Activated T-helper 1 cell treated with anti-CD3 and anti-CD28 coated beads, Interleukin-12 subunit alpha, Interleukin-12 subunit beta, Interleukin-2, Interleukin-4 antibody, amounts not matched to agents 30 ng/mL and 10 ng/mL and 1 ng/mL, durations not matched to agents 14 hours and 24 hours and 36 hours (primary cell): ENCODE results near the gene AKAP10. TPM values are rescaled to one million over a fixed set of nuclear protein-coding genes. Genes with fewer than 3 reads are reported as not detected.
"Not testable (repeated sequence)": the region's sequence is repeated elsewhere in the genome, so short reads cannot be mapped to it uniquely, and the experiment has no call there.

ENCODE experiments used
- DNase-seq: peaks from one replicate; pipeline ENCODE4 v3.0.0; 2021; ENCODE audit warnings: low spot score
- H3K27ac Mint-ChIP-seq: one replicate; pipeline ENCODE4 v1.8.0; 2021; ENCODE audit warnings: mild to moderate bottlenecking, mixed read lengths
- H3K27me3 Mint-ChIP-seq: one replicate; pipeline ENCODE4 v1.8.0; 2022; ENCODE audit warnings: mild to moderate bottlenecking, moderate library complexity, mixed read lengths; ENCODE audit not compliant: insufficient read depth
- H3K36me3 Mint-ChIP-seq: one replicate; pipeline ENCODE4 v1.8.0; 2021; ENCODE audit warnings: low read depth, mixed read lengths
- H3K4me1 Mint-ChIP-seq: one replicate; pipeline ENCODE4 v1.8.0; 2021; ENCODE audit warnings: low read depth, mixed read lengths
- H3K4me3 Mint-ChIP-seq: one replicate; pipeline ENCODE4 v1.8.0; 2021; ENCODE audit warnings: mild to moderate bottlenecking, moderate library complexity, mixed read lengths
- H3K9me3 Mint-ChIP-seq: one replicate; pipeline ENCODE4 v1.8.0; 2021; ENCODE audit warnings: mixed read lengths
- intact Hi-C: fragments of 100-400 bp; cut with micrococcal nuclease; formaldehyde crosslinking; loops from one replicate; pipeline ENCODE4 v1.15.1; 2024
- total RNA-seq: library from RNA; stranded (reverse); gene quantifications from 2 replicates; pipeline ENCODE4 v1.2.3, GENCODE V29; 2022

AKAP10 gene
- total RNA-seq, 1 donor from 2014 or later: 39.3 TPM

- no peaks in the 10 kb centered on the region for H3K27me3 Mint-ChIP-seq
- no peak overlapping the region for H3K27ac Mint-ChIP-seq
- peaks cover 12% of the 10 kb centered on the region for H3K36me3 Mint-ChIP-seq
- H3K4me1 Mint-ChIP-seq: no peaks in the 10 kb centered on the region
- no peak overlapping the region for H3K4me3 Mint-ChIP-seq
- intact Hi-C loops: no loop called here
- DNase-seq: no peak
- H3K9me3 Mint-ChIP-seq: no peaks in the 10 kb centered on the region
Observed at GRCh38 chr17:19897090-19897837, 80.4 kb downstream of the AKAP10 start.

DNA sequence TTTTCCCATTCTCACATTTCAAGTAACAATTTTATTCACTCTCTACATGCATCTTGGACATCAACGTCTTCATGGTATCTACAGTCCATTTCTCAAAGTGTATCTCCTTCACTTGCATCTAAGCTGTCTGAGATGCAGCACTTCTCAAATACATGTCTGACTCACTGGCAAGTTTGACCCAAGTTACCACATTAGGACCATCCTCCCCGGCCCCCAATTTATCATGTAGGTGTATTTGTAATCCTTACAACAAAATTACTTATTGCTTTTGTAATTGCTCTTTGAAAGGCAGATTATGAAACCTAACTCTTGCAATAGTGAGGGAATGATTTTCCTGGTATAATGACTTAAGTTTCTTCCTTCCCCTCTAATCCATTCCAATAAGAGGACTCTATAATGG is 80.9 kb downstream of the AKAP10 start:
- no peak overlapping the region for H3K27ac Mint-ChIP-seq
- H3K4me1 Mint-ChIP-seq: no peaks in the 10 kb centered on the region
- DNase-seq: no peak
- peaks cover 12% of the 10 kb centered on the region for H3K36me3 Mint-ChIP-seq
- no peaks in the 10 kb centered on the region for H3K27me3 Mint-ChIP-seq
- no peak overlapping the region for H3K4me3 Mint-ChIP-seq
- H3K9me3 Mint-ChIP-seq: no peaks in the 10 kb centered on the region
- intact Hi-C loops: no loop called here

DNA sequence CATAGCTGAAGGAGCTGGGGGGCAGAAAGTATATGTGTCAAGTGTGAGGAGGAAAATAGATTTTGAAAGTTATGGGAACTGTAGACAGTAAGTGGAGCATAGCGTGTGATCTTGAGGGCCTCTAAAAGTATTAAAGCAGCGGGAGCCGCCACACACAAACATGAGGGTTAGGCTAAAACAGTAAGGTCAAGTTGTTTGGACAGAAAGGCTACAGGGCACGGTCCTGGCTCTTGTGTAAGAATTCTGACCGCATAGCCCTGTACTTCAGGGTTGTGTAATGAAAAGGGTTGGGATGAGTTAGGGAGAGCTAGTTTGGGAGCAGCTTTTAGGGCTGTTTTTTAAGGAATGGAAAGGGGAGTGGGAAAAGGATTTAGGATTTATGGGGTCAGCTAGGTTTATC is 87.1 kb downstream of the AKAP10 start:
- H3K27me3 Mint-ChIP-seq, H3K36me3 Mint-ChIP-seq, DNase-seq, H3K4me1 Mint-ChIP-seq, H3K4me3 Mint-ChIP-seq, H3K27ac Mint-ChIP-seq, intact Hi-C loops, H3K9me3 Mint-ChIP-seq: not testable (repeated sequence)

DNA sequence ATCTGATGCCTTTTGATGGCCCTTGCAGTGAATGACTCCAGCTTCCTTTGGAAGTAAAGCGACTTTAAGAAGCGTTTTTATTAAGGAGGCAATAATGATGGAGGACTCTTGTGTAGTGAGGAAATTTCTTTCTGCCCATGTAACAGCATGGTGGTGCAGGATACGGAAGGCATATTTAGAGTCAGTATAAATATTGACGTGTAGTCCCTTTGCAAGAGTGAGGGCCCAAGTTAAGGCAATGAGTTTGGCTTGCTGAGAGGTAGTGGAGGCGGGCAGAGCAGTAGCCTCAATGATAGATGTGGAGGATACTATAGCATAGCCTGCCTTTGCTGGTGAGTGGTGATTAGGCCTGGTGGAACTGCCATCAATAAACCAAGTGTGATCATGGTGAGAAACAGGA is 87.6 kb downstream of the AKAP10 start:
- H3K27me3 Mint-ChIP-seq, H3K4me1 Mint-ChIP-seq, H3K4me3 Mint-ChIP-seq, H3K9me3 Mint-ChIP-seq, H3K27ac Mint-ChIP-seq, intact Hi-C loops, DNase-seq, H3K36me3 Mint-ChIP-seq: not testable (repeated sequence)

DNA sequence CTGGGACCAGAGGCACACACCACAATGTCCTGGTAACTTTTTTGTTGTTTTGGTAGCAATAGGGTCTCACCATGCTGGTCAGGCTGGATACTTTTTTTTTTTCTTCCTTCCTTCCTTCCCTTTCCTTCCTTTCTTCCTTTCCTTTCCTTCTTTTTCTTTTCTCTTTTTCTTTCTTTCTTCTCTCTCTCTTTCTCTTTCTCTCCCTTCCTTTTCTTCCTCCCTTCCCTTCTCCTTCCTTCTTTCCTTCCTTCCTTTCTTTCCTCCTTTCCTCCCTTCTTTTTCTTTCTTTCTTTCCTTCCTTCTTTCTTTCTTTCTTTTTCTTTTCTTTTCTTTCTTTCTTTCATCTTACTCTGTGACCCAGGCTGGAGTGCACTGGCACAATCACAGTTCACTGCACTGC is 91.5 kb downstream of the AKAP10 start:
- Mint-ChIP-seq H3K27ac (no peak overlapping the region), H3K4me1 (no peaks in the 10 kb centered on the region), H3K4me3 (no peak overlapping the region), H3K27me3 (no peaks in the 10 kb centered on the region), H3K36me3 (no peaks in the 10 kb centered on the region), H3K9me3 (no peaks in the 10 kb centered on the region)
- no peak for DNase-seq
- intact Hi-C loops: no loop called here

GRCh38 chr17:19883537-19884215 is 94.0 kb downstream of the AKAP10 start:
- intact Hi-C loops: no loop called here
- no peaks in the 10 kb centered on the region for H3K4me1 Mint-ChIP-seq
- no peaks in the 10 kb centered on the region for H3K36me3 Mint-ChIP-seq
- no peak overlapping the region for H3K27ac Mint-ChIP-seq
- no peaks in the 10 kb centered on the region for H3K9me3 Mint-ChIP-seq
- H3K27me3 Mint-ChIP-seq: peaks cover 4% of the 10 kb centered on the region
- DNase-seq: no peak
- no peak overlapping the region for H3K4me3 Mint-ChIP-seq

DNA sequence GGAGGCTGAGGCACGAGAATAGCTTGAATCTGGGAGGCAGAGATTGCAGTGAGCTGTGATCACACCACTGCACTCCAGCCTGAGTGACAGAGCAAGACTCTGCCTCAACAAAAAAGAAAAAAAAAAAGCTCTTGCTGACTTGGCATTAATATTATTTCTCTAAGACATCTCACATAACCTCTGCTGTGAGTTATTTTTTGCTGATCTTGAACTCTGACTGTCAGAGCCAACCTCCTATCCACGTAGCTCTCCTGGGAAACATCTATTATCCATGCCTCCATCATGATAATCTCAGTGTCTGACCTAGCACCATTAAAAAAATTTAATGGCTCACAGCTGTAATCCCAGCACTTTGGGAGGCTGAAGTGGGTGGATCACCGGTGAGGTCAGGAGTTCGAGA is 97.2 kb downstream of the AKAP10 start:
- no peak for DNase-seq
- H3K4me1 Mint-ChIP-seq: peaks cover 19% of the 10 kb centered on the region
- no peaks in the 10 kb centered on the region for H3K36me3 Mint-ChIP-seq
- no peaks in the 10 kb centered on the region for H3K9me3 Mint-ChIP-seq
- intact Hi-C loops: no loop called here
- H3K27ac Mint-ChIP-seq: no peak overlapping the region
- H3K4me3 Mint-ChIP-seq: no peak overlapping the region
- peaks cover 4% of the 10 kb centered on the region for H3K27me3 Mint-ChIP-seq

DNA sequence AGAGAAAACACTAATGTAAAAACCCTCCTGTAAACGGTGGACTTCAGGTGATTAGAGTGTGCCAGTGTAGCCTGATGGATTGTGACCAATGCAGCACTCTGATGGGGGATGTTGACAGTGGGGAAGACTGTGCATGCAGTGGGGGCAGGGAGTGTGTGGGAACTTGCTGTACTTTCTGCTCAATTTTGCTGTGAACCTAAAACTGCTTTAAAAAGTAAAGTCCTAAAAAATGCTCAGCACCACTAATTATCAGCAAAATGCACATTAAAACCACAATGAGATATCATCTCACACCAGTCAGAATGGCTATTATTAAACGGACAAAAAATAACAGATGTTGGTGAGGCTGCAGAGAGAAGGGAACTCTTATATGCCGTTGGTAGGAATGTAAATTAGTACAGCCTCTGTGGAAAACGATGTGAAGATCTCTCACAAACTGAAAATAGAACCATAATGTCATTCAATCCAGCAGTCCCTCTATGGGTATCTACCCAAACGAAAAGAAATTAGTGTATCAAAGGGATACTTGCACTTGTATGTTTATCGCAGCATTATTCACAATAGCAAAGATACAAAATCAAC is 100.2 kb downstream of the AKAP10 start:
- Mint-ChIP-seq H3K36me3 (no peaks in the 10 kb centered on the region), H3K4me3 (no peak overlapping the region), H3K27ac (no peak overlapping the region), H3K9me3 (no peaks in the 10 kb centered on the region), H3K27me3 (peaks cover 4% of the 10 kb centered on the region), H3K4me1 (peaks cover 19% of the 10 kb centered on the region)
- DNase-seq: no peak
- intact Hi-C loops: no loop called here

DNA sequence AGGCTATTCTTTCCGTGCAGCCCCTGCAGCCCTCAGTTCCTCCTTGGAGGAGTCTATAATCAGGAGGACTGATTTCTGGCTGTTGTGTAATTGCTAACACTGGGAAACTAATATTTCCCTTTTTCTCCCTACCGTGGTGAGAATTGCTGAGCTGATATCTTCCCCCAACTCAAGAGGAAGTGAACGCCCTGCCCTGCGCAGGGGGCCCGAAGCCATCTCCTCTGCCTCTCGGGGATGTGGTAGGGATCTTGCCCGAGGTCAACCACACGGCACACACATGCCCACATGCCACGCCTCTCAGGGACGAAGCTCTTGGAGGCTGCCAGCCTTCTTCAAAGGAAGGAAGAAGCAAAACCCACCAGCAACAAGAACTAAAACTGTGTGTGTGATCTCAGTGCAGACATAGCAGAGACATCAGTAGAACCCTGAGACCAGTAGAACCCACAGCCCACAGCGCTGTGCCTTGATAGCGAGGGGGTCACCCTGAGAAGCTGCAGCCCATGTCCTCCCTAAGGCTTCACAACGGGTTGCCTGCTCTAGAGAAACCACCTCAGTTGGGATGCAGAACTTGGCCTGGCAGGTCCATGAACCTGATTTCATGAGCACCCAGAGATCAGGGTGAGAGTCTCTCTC is 101.0 kb downstream of the AKAP10 start:
- Mint-ChIP-seq H3K4me3 (no peak overlapping the region), H3K27me3 (peaks cover 4% of the 10 kb centered on the region), H3K36me3 (no peaks in the 10 kb centered on the region), H3K27ac (no peak overlapping the region), H3K9me3 (no peaks in the 10 kb centered on the region), H3K4me1 (peaks cover 19% of the 10 kb centered on the region)
- intact Hi-C loops: no loop called here
- peak; percentile 4 for DNase-seq

- Mint-ChIP-seq H3K4me3 (no peak overlapping the region), H3K36me3 (no peaks in the 10 kb centered on the region), H3K4me1 (peaks cover 19% of the 10 kb centered on the region), H3K27ac (no peak overlapping the region), H3K27me3 (no peaks in the 10 kb centered on the region), H3K9me3 (no peaks in the 10 kb centered on the region)
- no peak for DNase-seq
- intact Hi-C loops: no loop called here
Observed at GRCh38 chr17:19874256-19874655, 103.4 kb downstream of the AKAP10 start.

DNA sequence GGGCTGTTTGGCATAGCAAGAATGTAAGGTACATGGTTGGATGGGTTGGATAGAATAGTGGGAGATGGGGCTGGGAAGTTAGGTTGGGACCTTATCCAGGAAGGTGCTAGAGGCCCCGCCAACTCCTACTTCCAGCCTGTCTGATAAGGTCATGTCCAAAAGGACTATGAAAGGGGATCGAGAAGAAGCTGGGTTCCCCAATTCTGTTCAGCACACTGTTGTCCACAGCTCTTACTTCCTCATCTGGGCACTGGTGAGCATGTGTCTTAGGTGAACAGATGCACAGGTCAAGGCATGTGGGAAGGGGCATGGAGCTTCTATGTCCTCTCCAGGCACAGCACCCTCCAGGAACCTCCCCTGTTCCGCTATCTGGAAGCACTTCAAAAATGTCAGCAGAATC is 104.3 kb downstream of the AKAP10 start:
- DNase-seq: no peak
- no peaks in the 10 kb centered on the region for H3K36me3 Mint-ChIP-seq
- intact Hi-C loops: no loop called here
- H3K4me1 Mint-ChIP-seq: peaks cover 19% of the 10 kb centered on the region
- H3K9me3 Mint-ChIP-seq: no peaks in the 10 kb centered on the region
- H3K27ac Mint-ChIP-seq: no peak overlapping the region
- no peaks in the 10 kb centered on the region for H3K27me3 Mint-ChIP-seq
- H3K4me3 Mint-ChIP-seq: no peak overlapping the region

GRCh38 chr17:19868079-19868395 is 109.6 kb downstream of the AKAP10 start:
- peaks cover 10% of the 10 kb centered on the region for H3K4me1 Mint-ChIP-seq
- peak overlapping the region; percentile 71 for H3K4me3 Mint-ChIP-seq
- intact Hi-C loops: loop anchor here (5.0 kb wide), 1 partner anchor 101 kb away; no protein-coding TSS in a partner anchor
- peaks cover 7% of the 10 kb centered on the region for H3K36me3 Mint-ChIP-seq
- DNase-seq: no peak
- no peak overlapping the region for H3K27ac Mint-ChIP-seq
- H3K27me3 Mint-ChIP-seq: no peaks in the 10 kb centered on the region
- H3K9me3 Mint-ChIP-seq: no peaks in the 10 kb centered on the region
